K562 (cell line): ENCODE results near the gene TMEM43. TPM values are rescaled to one million over a fixed set of nuclear protein-coding genes. Genes with fewer than 3 reads are reported as not detected.
A peak's percentile ranks its signal among the peaks of the same experiment; 100 is the strongest.

Experiments used
- FIP1L1 ChIP-seq: fragments of 200-400 bp; formaldehyde crosslinking; IDR thresholded peaks from 2 replicates; pipeline ENCODE4 v1.6.1; 2018; ENCODE audit warnings: mild to moderate bottlenecking, low read depth, low read length; ENCODE audit not compliant: poor library complexity, severe bottlenecking
- GATA2 ChIP-seq: sonication (generic); formaldehyde crosslinking; IDR thresholded peaks from 2 replicates; pipeline ENCODE4 v1.4.0; 2020; ENCODE audit warnings: mild to moderate bottlenecking, missing genetic modification reagents
- KAT7 ChIP-seq: sonication (generic); formaldehyde crosslinking; IDR thresholded peaks from 2 replicates; pipeline ENCODE4 v1.8.0; 2022; ENCODE audit warnings: missing genetic modification reagents, mild to moderate bottlenecking, borderline replicate concordance
- MCM3 ChIP-seq: fragments of 450-650 bp; IDR thresholded peaks from 2 replicates; pipeline ENCODE4 v1.6.1; 2016
- MYBL2 ChIP-seq, 2 experiments: fragments of 450-650 bp in 1 of 2; sonication (generic) in 1 of 2; formaldehyde crosslinking in 1 of 2; IDR thresholded peaks; 2 replicates each; pipeline versions ENCODE4 v1.6.1 to v1.8.1; 2017 to 2022; ENCODE audit warnings: borderline replicate concordance in 1 of 2, inconsistent platforms in 1 of 2, low read depth in 1 of 2, mild to moderate bottlenecking in 1 of 2, missing genetic modification reagents in 1 of 2, moderate library complexity in 1 of 2
- PATZ1 ChIP-seq: fragments of 250-450 bp; sonication (Bioruptor Pico); IDR thresholded peaks from 2 replicates; pipeline ENCODE4 v1.5.0; 2020; ENCODE audit warnings: mild to moderate bottlenecking, borderline replicate concordance
- POLR2A ChIP-seq: fragments of 450-650 bp; conservative IDR thresholded peaks from 2 replicates; pipeline ENCODE4 v1.6.1; 2016
- RBBP5 ChIP-seq: fragments of 200-600 bp; sonication (generic); IDR thresholded peaks from 2 replicates; pipeline ENCODE4 v1.6.1; 2012; ENCODE audit warnings: borderline replicate concordance, mild to moderate bottlenecking, low read length, control low read depth, inconsistent platforms; ENCODE audit not compliant: insufficient read depth, poor library complexity, severe bottlenecking
- SIX5 ChIP-seq, 2 experiments: IDR thresholded peaks; 2 replicates each; pipeline ENCODE4 v1.6.1; 2011; ENCODE audit warnings: low read length in 2 of 2, borderline replicate concordance in 1 of 2, low read depth in 1 of 2, mild to moderate bottlenecking in 1 of 2, moderate library complexity in 1 of 2; ENCODE audit not compliant: insufficient read depth in 1 of 2
- SREBF1 ChIP-seq: fragments of 150-350 bp; IDR thresholded peaks from 2 replicates; pipeline ENCODE4 v1.6.1; 2014; ENCODE audit warnings: antibody characterized with exemption, low read depth, low read length, borderline replicate concordance
- TAF1 ChIP-seq: IDR thresholded peaks from 2 replicates; pipeline ENCODE4 v1.6.1; 2011; ENCODE audit warnings: mild to moderate bottlenecking, low read length, moderate library complexity; ENCODE audit not compliant: insufficient read depth, control insufficient read depth, severe bottlenecking; ENCODE audit errors: extremely low read depth
- TFAP4 ChIP-seq: sonication (generic); formaldehyde crosslinking; IDR thresholded peaks from 2 replicates; pipeline ENCODE4 v1.8.0; 2022; ENCODE audit warnings: missing genetic modification reagents, mild to moderate bottlenecking, moderate library complexity, borderline replicate concordance
- TSHZ1 ChIP-seq: fragments of 250-450 bp; sonication (Bioruptor Pico); IDR thresholded peaks from 2 replicates; pipeline ENCODE4 v1.4.0; 2020; ENCODE audit warnings: mild to moderate bottlenecking, moderate library complexity
- ZBTB8A ChIP-seq: fragments of 450-650 bp; IDR thresholded peaks from 2 replicates; pipeline ENCODE4 v1.6.1; 2018; ENCODE audit warnings: mild to moderate bottlenecking, moderate library complexity; ENCODE audit not compliant: partially characterized antibody
- ZFP1 ChIP-seq: fragments of 450-650 bp; formaldehyde crosslinking; IDR thresholded peaks from 2 replicates; pipeline ENCODE4 v1.4.0; 2020; ENCODE audit warnings: mild to moderate bottlenecking, mixed read lengths
- ZNF311 ChIP-seq: fragments of 250-450 bp; sonication (Bioruptor Pico); IDR thresholded peaks from 2 replicates; pipeline ENCODE4 v1.4.0; 2020; ENCODE audit warnings: mild to moderate bottlenecking, moderate library complexity
- ZNF57 ChIP-seq: fragments of 450-650 bp; formaldehyde crosslinking; IDR thresholded peaks from 2 replicates; pipeline ENCODE4 v1.4.0; 2020; ENCODE audit warnings: mild to moderate bottlenecking, moderate library complexity
- polyA plus RNA-seq, 8 experiments: library from polyadenylated mRNA; depleted of rRNA in 4 of 8; stranded (reverse) in 5 of 8; unstranded in 3 of 8; fragments of >200 nt; fragmentation: Nextera tagmentation in 2 of 8; fragmentation: Illumina TruSeq in 1 of 8; extraction: Ambion mirVana in 2 of 8; extraction: Trizol in 1 of 8; gene quantifications; 2 replicates each; pipeline versions ENCODE4 v1.2.1 to v1.2.3, GENCODE V29; 2011 to 2014; ENCODE audit warnings: inconsistent platforms in 1 of 8, missing spikeins in 1 of 8
- total RNA-seq, 7 experiments: library from RNA; depleted of rRNA in 6 of 7; stranded (reverse); fragments of >200 nt in 6 of 7; fragmentation: Illumina TruSeq in 2 of 7; extraction: Trizol in 2 of 7; gene quantifications; 2 replicates each; pipeline versions ENCODE4 v1.2.1 to v1.2.3, GENCODE V29; 2011 to 2021; ENCODE audit warnings: low replicate concordance in 1 of 7

Gene TMEM43
- total and polyA plus RNA-seq, 9 of the 15 experiments (the other 6 are each of a cell fraction or from before 2014, with no cell fraction given): 16.7 to 46.1 (median 35.7) TPM

GRCh38 chr3:14123308-14124222, 1.3 kb upstream of the TMEM43 start (continued):
- TF ChIP-seq MYBL2 (IDR thresholded peaks at IDR 0.05; ENCODE audit: low read depth) (no peak), MYBL2 (CRISPR knock-in tag; IDR thresholded peaks at IDR 0.05; ENCODE audit: borderline replicate concordance) (no peak), TAF1 (no peak), FIP1L1 (no peak), MCM3 (no peak), RBBP5 (no peak), GATA2 (CRISPR knock-in tag) (no peak), SREBF1 (no peak), POLR2A (no peak), TFAP4 (0 out of 2 replicates have a peak, but pooled peaks have one; percentile 5), ZFP1 (CRISPR knock-in tag) (no peak), TSHZ1 (CRISPR knock-in tag) (no peak), PATZ1 (CRISPR knock-in tag) (no peak), KAT7 (CRISPR knock-in tag) (no peak), ZNF57 (CRISPR knock-in tag) (no peak), ZBTB8A (no peak), ZNF311 (CRISPR knock-in tag) (no peak), SIX5 (IDR thresholded peaks at IDR 0.05; ENCODE audit: borderline replicate concordance in 1 of 2, insufficient read depth in 1 of 2, low read depth in 1 of 2, low read length in 2 of 2) (no peak)
